Measurements from ENCODE around the gene DUT. TPM values are rescaled to one million over a fixed set of nuclear protein-coding genes. Genes with fewer than 3 reads are reported as not detected.

DUT gene
- 99.5 and 128 TPM in 2 replicates for total RNA-seq

DNA sequence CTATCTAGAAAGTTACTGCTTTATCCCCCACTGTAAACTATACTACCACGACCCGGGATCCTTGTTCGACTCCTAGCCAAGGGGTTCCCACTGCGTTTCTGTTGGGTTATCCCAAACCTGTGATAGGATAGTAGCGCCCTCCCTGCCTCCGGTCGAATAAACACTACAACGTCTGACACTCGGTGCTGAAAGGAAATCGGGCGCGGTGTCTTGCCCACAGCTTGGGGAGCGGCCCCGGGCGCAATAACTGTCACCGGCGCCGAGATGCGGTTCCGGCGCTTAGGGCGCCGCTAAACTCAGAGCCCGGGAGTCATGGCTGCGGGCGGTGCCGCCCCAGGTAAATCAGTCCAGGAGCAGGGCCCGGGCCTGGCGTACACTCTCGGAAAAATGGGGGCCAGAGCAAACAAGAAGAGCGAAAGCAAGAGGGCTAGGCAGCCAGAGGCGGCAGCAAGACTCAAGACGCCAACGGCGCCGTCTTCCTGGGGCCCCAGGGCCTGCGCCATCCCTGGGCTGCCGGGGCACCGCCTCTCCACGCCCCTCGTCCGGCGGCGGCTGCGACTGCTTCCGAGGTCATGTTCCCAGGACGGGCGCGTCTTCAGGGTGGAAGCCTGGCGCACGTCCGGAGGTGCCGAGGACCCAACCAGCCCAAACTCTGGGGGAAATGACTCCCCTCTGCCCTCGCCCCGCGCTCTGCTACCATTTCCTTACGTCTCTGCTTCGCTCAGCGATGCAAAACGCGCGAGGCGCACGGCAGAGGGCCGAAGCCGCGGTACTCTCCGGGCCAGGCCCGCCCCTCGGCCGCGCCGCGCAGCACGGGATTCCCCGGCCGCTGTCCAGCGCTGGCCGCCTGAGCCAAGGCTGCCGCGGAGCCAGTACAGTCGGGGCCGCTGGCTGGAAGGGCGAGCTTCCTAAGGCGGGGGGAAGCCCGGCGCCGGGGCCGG lies at the start of gene DUT:
TSS of gene DUT (plus strand) at position 575 of the 941 bp plus-strand sequence. CDS start at position 662, 87 bp downstream.

Other genes starting within 250 kb of the DUT start
- not detected in 2 replicates for gene SLC24A5, start 210.4 kb upstream of the DUT start, total RNA-seq
- gene MYEF2, start 153.1 kb upstream of the DUT start, total RNA-seq: 17.7 and 25.2 TPM in 2 replicates
- not detected in 2 replicates for gene CTXN2, start 139.8 kb upstream of the DUT start, total RNA-seq
- gene SLC12A1, start 125.1 kb upstream of the DUT start, total RNA-seq: not detected in 2 replicates

All from mammary microvascular endothelial cell (primary cell).